Smooth muscle cell (in vitro differentiated cells): Measurements from ENCODE around the gene DLK2. TPM values are rescaled to one million over a fixed set of nuclear protein-coding genes. Genes with fewer than 3 reads are reported as not detected.

Source experiments
- DNase-seq: peaks from one replicate; lab custom pipeline; 2025; ENCODE audit not compliant: unreplicated experiment; lab: John Stamatoyannopoulos, UW
- H2AFZ ChIP-seq: fragments of 200-600 bp; sonication (generic); 2 replicates; pipeline ENCODE4 v1.6.0; 2016; ENCODE audit warnings: antibody characterized with exemption, low read depth, mild to moderate bottlenecking
- H3F3A ChIP-seq: fragments of 200-600 bp; sonication (generic); 2 replicates; pipeline ENCODE4 v1.6.0; 2017; ENCODE audit warnings: antibody characterized with exemption, low read depth
- H3K27ac ChIP-seq: fragments of 200-600 bp; sonication (generic); 2 replicates; pipeline ENCODE4 v1.5.1; 2016; ENCODE audit warnings: low read depth, mild to moderate bottlenecking
- H3K27me3 ChIP-seq: fragments of 200-600 bp; sonication (generic); 2 replicates; pipeline ENCODE4 v1.6.1; 2016; ENCODE audit warnings: low read depth, mild to moderate bottlenecking
- H3K36me3 ChIP-seq: fragments of 200-600 bp; sonication (generic); 2 replicates; pipeline ENCODE4 v1.5.1; 2016; ENCODE audit warnings: low read depth
- H3K4me1 ChIP-seq: fragments of 200-600 bp; sonication (generic); 2 replicates; pipeline ENCODE4 v1.5.1; 2016; ENCODE audit warnings: low read depth
- H3K4me2 ChIP-seq: fragments of 200-600 bp; sonication (generic); 2 replicates; pipeline ENCODE4 v1.6.0; 2016; ENCODE audit warnings: mild to moderate bottlenecking
- H3K4me3 ChIP-seq: fragments of 200-600 bp; sonication (generic); 2 replicates; pipeline ENCODE4 v1.5.1; 2016; ENCODE audit warnings: mild to moderate bottlenecking
- H3K79me2 ChIP-seq: fragments of 200-600 bp; sonication (generic); 2 replicates; pipeline ENCODE4 v1.6.0; 2016; ENCODE audit warnings: low read depth, mild to moderate bottlenecking
- H3K9ac ChIP-seq: fragments of 200-600 bp; sonication (generic); 2 replicates; pipeline ENCODE4 v1.6.0; 2016; ENCODE audit warnings: low read depth
- H3K9me3 ChIP-seq: fragments of 200-600 bp; sonication (generic); replicated peaks from 2 replicates; pipeline ENCODE4 v1.5.1; 2016; ENCODE audit warnings: low read depth
- H4K20me1 ChIP-seq: fragments of 200-600 bp; sonication (generic); 2 replicates; pipeline ENCODE4 v1.6.0; 2016; ENCODE audit warnings: low read depth
- WGBS: methylation state at CpG from one replicate; pipeline ENCODE4 v1.1.7; 2016; ENCODE audit warnings: low lambda C conversion rate; 5-methylcytosine and 5-hydroxymethylcytosine counted together
- polyA plus RNA-seq: library from polyadenylated mRNA; unstranded; fragments of >200 nt; fragmentation: Nextera tagmentation; extraction: Ambion mirVana; gene quantifications from 2 replicates; pipeline ENCODE4 v1.2.1, GENCODE V29; 2016
- total RNA-seq: library from RNA; depleted of rRNA; stranded (reverse); fragments of >200 nt; gene quantifications from 2 replicates; pipeline ENCODE4 v1.2.3, GENCODE V29; 2014
- TF ChIP-seq, protein P1 (sequence below): fragments of 200-600 bp; sonication (generic); IDR thresholded peaks from 2 replicates; pipeline ENCODE4 v1.5.1; 2017; ENCODE audit warnings: borderline replicate concordance, mild to moderate bottlenecking, antibody characterized with exemption; ENCODE audit not compliant: insufficient read depth, poor library complexity, severe bottlenecking

Gene DLK2
- total and polyA plus RNA-seq, 2 experiments from 2014 or later: 0.27 to 3.8 TPM

DNA sequence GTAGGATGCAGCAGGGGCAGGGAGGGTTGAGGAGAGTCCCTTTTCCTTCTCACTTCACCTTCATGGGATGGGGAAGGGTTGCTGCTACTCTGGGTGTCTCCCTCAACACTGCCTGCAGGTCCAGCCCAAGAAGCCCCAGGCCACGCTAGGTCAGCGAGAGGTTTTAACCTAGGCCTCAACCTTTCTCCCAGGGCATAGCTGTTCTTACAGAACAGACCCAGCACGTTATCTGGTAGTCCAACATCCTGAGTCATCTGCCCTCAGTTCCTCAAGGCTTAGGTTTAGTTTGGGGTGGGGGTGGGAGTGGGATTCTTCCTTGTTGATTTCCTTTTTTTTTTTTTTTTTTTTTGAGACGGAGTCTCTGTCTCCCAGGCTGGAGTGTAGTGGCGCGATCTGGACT, 39.0 kb upstream of the DLK2 start:
- Histone ChIP-seq H3K79me2 (peaks cover 7% of the 10 kb centered on the region), H2AFZ (no peak overlapping the region), H3K4me1 (peaks cover 23% of the 10 kb centered on the region), H3K4me3 (no peak overlapping the region), H3F3A (no peaks in the 10 kb centered on the region), H3K27ac (peak overlapping the region; percentile 15), H3K36me3 (no peaks in the 10 kb centered on the region), H4K20me1 (no peaks in the 10 kb centered on the region), H3K4me2 (no peak overlapping the region), H3K9ac (no peak overlapping the region), H3K27me3 (no peaks in the 10 kb centered on the region), H3K9me3 (no peaks in the 10 kb centered on the region)
- no peak for DNase-seq
- 71% methylated on average over 6 of the region's 6 CpGs for WGBS
- TF ChIP-seq, protein P1, sequence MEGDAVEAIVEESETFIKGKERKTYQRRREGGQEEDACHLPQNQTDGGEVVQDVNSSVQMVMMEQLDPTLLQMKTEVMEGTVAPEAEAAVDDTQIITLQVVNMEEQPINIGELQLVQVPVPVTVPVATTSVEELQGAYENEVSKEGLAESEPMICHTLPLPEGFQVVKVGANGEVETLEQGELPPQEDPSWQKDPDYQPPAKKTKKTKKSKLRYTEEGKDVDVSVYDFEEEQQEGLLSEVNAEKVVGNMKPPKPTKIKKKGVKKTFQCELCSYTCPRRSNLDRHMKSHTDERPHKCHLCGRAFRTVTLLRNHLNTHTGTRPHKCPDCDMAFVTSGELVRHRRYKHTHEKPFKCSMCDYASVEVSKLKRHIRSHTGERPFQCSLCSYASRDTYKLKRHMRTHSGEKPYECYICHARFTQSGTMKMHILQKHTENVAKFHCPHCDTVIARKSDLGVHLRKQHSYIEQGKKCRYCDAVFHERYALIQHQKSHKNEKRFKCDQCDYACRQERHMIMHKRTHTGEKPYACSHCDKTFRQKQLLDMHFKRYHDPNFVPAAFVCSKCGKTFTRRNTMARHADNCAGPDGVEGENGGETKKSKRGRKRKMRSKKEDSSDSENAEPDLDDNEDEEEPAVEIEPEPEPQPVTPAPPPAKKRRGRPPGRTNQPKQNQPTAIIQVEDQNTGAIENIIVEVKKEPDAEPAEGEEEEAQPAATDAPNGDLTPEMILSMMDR: no peak

- no peak for DNase-seq
- Histone ChIP-seq H3K27ac (peak overlapping the region; percentile 15), H3K79me2 (peaks cover 7% of the 10 kb centered on the region), H2AFZ (no peak overlapping the region), H3K4me2 (no peak overlapping the region), H3K9me3 (no peaks in the 10 kb centered on the region), H3F3A (no peaks in the 10 kb centered on the region), H3K4me3 (no peak overlapping the region), H3K9ac (no peak overlapping the region), H4K20me1 (no peaks in the 10 kb centered on the region), H3K36me3 (no peaks in the 10 kb centered on the region), H3K27me3 (no peaks in the 10 kb centered on the region), H3K4me1 (peaks cover 28% of the 10 kb centered on the region)
- TF ChIP-seq, protein P1: no peak
- whole genome bisulfite sequencing: 78% methylated on average over 7 of the region's 7 CpGs
Observed at GRCh38 chr6:43493833-43494232, 38.5 kb upstream of the DLK2 start.

DNA sequence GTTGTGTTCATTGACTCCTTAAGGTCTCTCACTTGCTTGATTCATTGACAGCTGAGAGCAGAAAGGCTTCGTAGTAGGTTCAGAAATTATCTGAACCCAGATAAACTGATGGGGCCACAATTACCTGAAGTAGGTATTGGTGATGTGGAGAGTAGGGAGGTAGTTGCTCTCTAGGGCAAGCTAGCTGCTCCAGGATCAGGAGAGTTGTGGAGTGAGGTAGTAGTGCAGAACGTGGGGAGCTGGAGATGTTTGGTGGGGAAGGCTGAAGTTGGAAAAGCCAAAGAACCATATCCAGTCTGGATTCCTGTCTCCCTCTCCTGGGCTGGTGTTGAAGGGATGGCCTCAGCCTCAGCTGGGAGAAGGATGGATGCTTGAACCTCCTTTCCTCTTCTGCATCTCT, 37.9 kb upstream of the DLK2 start:
- H3K27ac ChIP-seq: no peak overlapping the region
- H2AFZ ChIP-seq: no peak overlapping the region
- no peak overlapping the region for H3K4me2 ChIP-seq
- no peak overlapping the region for H3K4me3 ChIP-seq
- no peaks in the 10 kb centered on the region for H3K27me3 ChIP-seq
- no peaks in the 10 kb centered on the region for H3K36me3 ChIP-seq
- peaks cover 13% of the 10 kb centered on the region for H3K79me2 ChIP-seq
- H3K9me3 ChIP-seq: no peaks in the 10 kb centered on the region
- H3K9ac ChIP-seq: no peak overlapping the region
- 73% methylated on average over 2 of the region's 2 CpGs for WGBS
- DNase-seq: no peak
- no peaks in the 10 kb centered on the region for H4K20me1 ChIP-seq
- peaks cover 28% of the 10 kb centered on the region for H3K4me1 ChIP-seq
- TF ChIP-seq, protein P1: no peak
- H3F3A ChIP-seq: no peaks in the 10 kb centered on the region

GRCh38 chr6:43492673-43493072, 37.3 kb upstream of the DLK2 start:
- no peaks in the 10 kb centered on the region for H4K20me1 ChIP-seq
- H3K4me1 ChIP-seq: peaks cover 28% of the 10 kb centered on the region
- H3K27me3 ChIP-seq: no peaks in the 10 kb centered on the region
- H3K36me3 ChIP-seq: no peaks in the 10 kb centered on the region
- DNase-seq: no peak
- H3K4me3 ChIP-seq: no peak overlapping the region
- H3K9ac ChIP-seq: no peak overlapping the region
- H3F3A ChIP-seq: no peaks in the 10 kb centered on the region
- TF ChIP-seq, protein P1: no peak
- no peaks in the 10 kb centered on the region for H3K9me3 ChIP-seq
- 77% methylated on average over 3 of the region's 3 CpGs for WGBS
- peak overlapping the region; percentile 9 for H3K4me2 ChIP-seq
- no peak overlapping the region for H3K27ac ChIP-seq
- peaks cover 19% of the 10 kb centered on the region for H3K79me2 ChIP-seq
- H2AFZ ChIP-seq: no peak overlapping the region
